ENCODE results near the gene ZFP3. TPM values are rescaled to one million over a fixed set of nuclear protein-coding genes. Genes with fewer than 3 reads are reported as not detected.
"Not testable (repeated sequence)": the region's sequence is repeated elsewhere in the genome, so short reads cannot be mapped to it uniquely, and the experiment has no call there.

ZFP3 gene
- total and polyA plus RNA-seq, 7 donors: 3.7 to 12.3 (median 7.7) TPM

GRCh38 chr17:5139458-5139732 lies 61.1 kb downstream of the ZFP3 start:
- Histone ChIP-seq H3K27ac (no peak overlapping the region), H3K9me3 (no peaks in the 10 kb centered on the region), H3K36me3 (ENCODE audit: insufficient read depth in 1 of 2, low read depth in 1 of 2) (peaks cover 0 to 7% of the 10 kb centered on the region in 2 donors), H3K4me3 (no peak overlapping the region), H3K4me1 (no peaks in the 10 kb centered on the region), H3K27me3 (ENCODE audit: insufficient read depth in 3 of 3, low read length in 2 of 3) (no peaks in the 10 kb centered on the region)
- WGBS, 3 donors: 55 to 72% (median 71%) methylated on average over 5 of the region's 5 CpGs
- DNase-seq (no peak), ATAC-seq (no peak)
- TF ChIP-seq CTCF (IDR thresholded peaks at IDR 0.05): no peak
- intact Hi-C loops (cut with DNase I): no loop called here

GRCh38 chr17:5142877-5143276 lies 64.6 kb downstream of the ZFP3 start:
- ATAC-seq; H3K9me3 ChIP-seq; H3K4me1 ChIP-seq; DNase-seq; intact Hi-C loops (cut with DNase I); H3K27ac ChIP-seq; H3K4me3 ChIP-seq; H3K27me3 ChIP-seq (ENCODE audit: insufficient read depth in 3 of 3, low read length in 2 of 3): not testable (repeated sequence)
- H3K36me3 ChIP-seq (ENCODE audit: insufficient read depth in 1 of 2, low read depth in 1 of 2): peaks cover 0 to 25% of the 10 kb centered on the region in 2 donors
- 89 to 94% (median 90%) methylated on average over 13 to 15 of the region's 18 CpGs for WGBS, 3 donors

Other genes with a start within 250 kb of the ZFP3 start
- gene MINK1, start 245.1 kb upstream of the ZFP3 start, total RNA-seq: 10 to 100 TPM; 15.8 to 23.8 (median 20.8) TPM
- gene MINK1, start 245.1 kb upstream of the ZFP3 start, polyA plus RNA-seq: 10 to 100 TPM in 2 of 3 donors, 1 to 10 TPM in 1; 8.9 to 19.2 (median 14.2) TPM
- gene C17orf107, start 178.9 kb upstream of the ZFP3 start, total RNA-seq: under 1 TPM in 2 of 4 donors, not detected in 2; 0.20 to 0.30 TPM
- under 1 TPM; 0.01 to 0.10 (median 0.03) TPM for gene C17orf107, start 178.9 kb upstream of the ZFP3 start, polyA plus RNA-seq
- gene CHRNE, start 175.4 kb upstream of the ZFP3 start, total RNA-seq: 1 to 10 TPM in 1 of 4 donors, under 1 TPM in 3; 0.19 to 1.1 (median 0.28) TPM
- gene CHRNE, start 175.4 kb upstream of the ZFP3 start, polyA plus RNA-seq: under 1 TPM; 0.16 to 0.70 (median 0.56) TPM
- under 1 TPM in 1 of 4 donors, not detected in 3; 0.10 TPM for gene GP1BA, start 146.2 kb upstream of the ZFP3 start, total RNA-seq
- gene GP1BA, start 146.2 kb upstream of the ZFP3 start, polyA plus RNA-seq: under 1 TPM in 2 of 3 donors, not detected in 1; 0.04 to 0.05 TPM
- 100 to 1,000 TPM in 3 of 4 donors, 10 to 100 TPM in 1; 97.1 to 225 (median 143) TPM for gene SLC25A11, start 138.4 kb upstream of the ZFP3 start, total RNA-seq
- gene SLC25A11, start 138.4 kb upstream of the ZFP3 start, polyA plus RNA-seq: 100 to 1,000 TPM; 125 to 163 (median 128) TPM
- 10 to 100 TPM; 85.1 to 96.3 (median 87.3) TPM for gene RNF167, start 138.2 kb upstream of the ZFP3 start, total RNA-seq
- gene RNF167, start 138.2 kb upstream of the ZFP3 start, polyA plus RNA-seq: 100 to 1,000 TPM in 1 of 3 donors, 10 to 100 TPM in 2; 85.7 to 151 (median 100.0) TPM
- 100 to 1,000 TPM; 149 to 253 (median 205) TPM for gene PFN1, start 129.9 kb upstream of the ZFP3 start, total RNA-seq
- gene PFN1, start 129.9 kb upstream of the ZFP3 start, polyA plus RNA-seq: 1,000 to 10,000 TPM in 1 of 3 donors, 100 to 1,000 TPM in 2; 220 to 1,518 (median 312) TPM
- 1,000 to 10,000 TPM; 2,251 to 3,238 (median 2,533) TPM for gene ENO3, start 127.3 kb upstream of the ZFP3 start, total RNA-seq
- gene ENO3, start 127.3 kb upstream of the ZFP3 start, polyA plus RNA-seq: 1,000 to 10,000 TPM; 1,126 to 5,696 (median 4,322) TPM
- gene SPAG7, start 110.7 kb upstream of the ZFP3 start, total RNA-seq: 100 to 1,000 TPM in 3 of 4 donors, 10 to 100 TPM in 1; 79.2 to 156 (median 111) TPM
- 100 to 1,000 TPM in 2 of 3 donors, 10 to 100 TPM in 1; 93.2 to 179 (median 170) TPM for gene SPAG7, start 110.7 kb upstream of the ZFP3 start, polyA plus RNA-seq
- gene CAMTA2, start 90.8 kb upstream of the ZFP3 start, total RNA-seq: 10 to 100 TPM; 43.0 to 60.8 (median 51.0) TPM
- 10 to 100 TPM; 30.3 to 50.2 (median 39.5) TPM for gene CAMTA2, start 90.8 kb upstream of the ZFP3 start, polyA plus RNA-seq
- gene INCA1, start 80.9 kb upstream of the ZFP3 start, total RNA-seq: 1 to 10 TPM; 2.9 to 4.9 (median 3.5) TPM
- 1 to 10 TPM; 1.6 to 4.1 (median 4.0) TPM for gene INCA1, start 80.9 kb upstream of the ZFP3 start, polyA plus RNA-seq
- 1,000 to 10,000 TPM in 1 of 4 donors, 100 to 1,000 TPM in 3; 624 to 1,039 (median 691) TPM for gene KIF1C, start 80.5 kb upstream of the ZFP3 start, total RNA-seq
- gene KIF1C, start 80.5 kb upstream of the ZFP3 start, polyA plus RNA-seq: 100 to 1,000 TPM; 204 to 445 (median 311) TPM
- not detected for gene SLC52A1, start 43.0 kb upstream of the ZFP3 start, total RNA-seq
- gene SLC52A1, start 43.0 kb upstream of the ZFP3 start, polyA plus RNA-seq: under 1 TPM in 2 of 3 donors, not detected in 1; 0.01 to 0.04 TPM
- gene ZNF232, start 33.4 kb downstream of the ZFP3 start, total RNA-seq: 10 to 100 TPM in 1 of 4 donors, 1 to 10 TPM in 3; 5.8 to 12.2 (median 7.4) TPM
- 10 to 100 TPM in 1 of 3 donors, 1 to 10 TPM in 2; 7.1 to 19.3 (median 8.0) TPM for gene ZNF232, start 33.4 kb downstream of the ZFP3 start, polyA plus RNA-seq
- 1 to 10 TPM in 1 of 4 donors, under 1 TPM in 3; 0.40 to 3.2 (median 0.41) TPM for gene USP6, start 37.6 kb downstream of the ZFP3 start, total RNA-seq
- gene USP6, start 37.6 kb downstream of the ZFP3 start, polyA plus RNA-seq: under 1 TPM; 0.05 to 0.37 (median 0.25) TPM
- 1 to 10 TPM; 1.5 to 4.0 (median 3.1) TPM for gene ZNF594, start 113.4 kb downstream of the ZFP3 start, total RNA-seq
- gene ZNF594, start 113.4 kb downstream of the ZFP3 start, polyA plus RNA-seq: 1 to 10 TPM; 1.1 to 6.6 (median 1.2) TPM
- gene SCIMP, start 156.4 kb downstream of the ZFP3 start, total RNA-seq: under 1 TPM; 0.37 to 0.74 (median 0.50) TPM
- under 1 TPM; 0.12 to 0.55 (median 0.27) TPM for gene SCIMP, start 156.4 kb downstream of the ZFP3 start, polyA plus RNA-seq
- gene RABEP1, start 203.8 kb downstream of the ZFP3 start, total RNA-seq: 10 to 100 TPM; 69.9 to 86.1 (median 80.1) TPM
- 100 to 1,000 TPM in 1 of 3 donors, 10 to 100 TPM in 2; 33.4 to 106 (median 36.3) TPM for gene RABEP1, start 203.8 kb downstream of the ZFP3 start, polyA plus RNA-seq

Data from psoas muscle (tissue), 8 donors.